GM13976 (cell line): ENCODE data around the gene SLC38A4.

ENCODE experiments used
- DNase-seq: peaks from one replicate; pipeline ENCODE4 v3.0.0; 2012; ENCODE audit warnings: low spot score
- CTCF ChIP-seq: IDR thresholded peaks from 2 replicates; pipeline ENCODE4 v1.5.1; 2012; ENCODE audit warnings: borderline replicate concordance, mild to moderate bottlenecking; ENCODE audit not compliant: insufficient read depth; ENCODE audit errors: extremely low read depth, missing control alignments, control extremely low read depth
- in situ Hi-C: fragments of 300-500 bp; cut with MboI; formaldehyde crosslinking; loops from one replicate; pipeline ENCODE4 v1.12.0; 2022; ENCODE audit warnings: low sequenced_read_pairs, mixed read lengths, inconsistent platforms; ENCODE audit not compliant: unreplicated experiment

The SLC38A4 gene

GRCh38 chr12:46839232-46839631 is 13.4 kb upstream of the SLC38A4 start:
- TF ChIP-seq CTCF: no peak
- DNase-seq: no peak
- in situ Hi-C loops: no loop called here

DNA sequence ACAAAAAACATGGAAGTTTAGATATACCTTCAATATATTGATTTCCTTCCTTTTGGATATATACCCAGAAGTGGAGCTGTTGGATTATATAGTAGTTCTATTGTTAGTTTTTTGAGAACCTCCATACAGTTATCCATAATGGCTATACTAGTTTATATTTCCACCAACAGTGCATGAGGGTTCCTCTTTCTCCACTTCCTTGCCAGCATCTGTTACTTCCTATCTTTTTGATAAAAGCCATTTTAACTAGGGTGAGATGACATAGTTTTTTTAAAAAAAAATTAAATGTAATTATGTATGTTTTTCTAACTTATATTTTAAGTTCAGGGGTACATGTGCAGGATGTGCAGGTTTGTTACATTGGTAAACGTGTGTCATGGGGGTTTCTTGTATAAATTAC is 10.0 kb upstream of the SLC38A4 start:
- in situ Hi-C loops: no loop called here
- DNase-seq: no peak
- TF ChIP-seq CTCF: no peak

GRCh38 chr12:46832130-46832704 is 6.4 kb upstream of the SLC38A4 start:
- in situ Hi-C loops: no loop called here
- TF ChIP-seq CTCF: no peak
- no peak for DNase-seq

- in situ Hi-C loops: no loop called here
- TF ChIP-seq CTCF: no peak
- DNase-seq: no peak
Observed at GRCh38 chr12:46831335-46832129, 5.7 kb upstream of the SLC38A4 start.

DNA sequence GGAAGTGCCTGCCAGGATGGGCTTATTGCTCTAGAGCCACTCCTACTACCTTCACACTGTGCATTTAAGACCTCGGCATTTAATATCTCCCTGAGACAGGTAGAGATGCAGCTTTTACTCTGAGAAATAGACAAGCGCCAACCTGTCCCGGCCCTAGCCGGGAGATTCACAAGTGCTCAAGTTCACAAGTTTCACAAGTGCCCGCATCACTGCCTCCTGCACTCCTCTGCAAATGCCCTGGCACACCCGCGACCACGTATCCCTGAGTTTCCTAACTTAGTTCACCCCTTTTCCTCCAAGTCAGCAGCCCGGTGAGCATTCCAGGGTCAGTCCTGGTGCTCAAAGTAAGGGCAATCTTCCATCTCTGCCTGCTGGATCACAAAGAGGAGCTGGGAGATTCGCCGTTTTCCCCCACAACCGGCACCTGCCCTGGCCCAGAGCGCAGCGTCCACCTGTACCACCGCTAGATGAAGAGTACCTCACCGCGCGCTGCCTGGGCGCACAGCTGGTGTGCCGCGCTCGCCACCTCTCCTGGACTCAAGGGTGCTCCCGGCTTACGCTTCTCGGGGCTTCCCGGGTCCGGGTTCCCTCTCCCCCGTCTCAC is 5.0 kb upstream of the SLC38A4 start:
- no peak for DNase-seq
- in situ Hi-C loops: no loop called here
- TF ChIP-seq CTCF: no peak

DNA sequence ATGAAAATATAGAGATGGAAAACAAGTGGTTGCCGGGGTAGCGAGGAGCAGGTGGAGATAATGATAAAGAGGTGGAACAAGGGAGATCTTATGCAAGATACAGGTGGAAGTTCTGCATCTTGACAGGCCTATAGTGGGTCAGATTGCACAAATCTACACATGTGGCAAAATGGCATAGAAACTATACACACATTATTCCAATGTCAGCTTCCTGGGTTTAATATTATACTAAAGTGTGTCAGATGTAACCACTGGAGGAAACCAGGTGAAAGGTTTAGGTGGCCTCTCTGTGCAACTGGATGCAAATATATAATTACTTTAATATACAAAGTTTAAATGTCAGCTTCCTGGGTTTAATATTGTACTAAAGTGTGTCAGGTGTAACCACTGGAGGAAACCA is 1.1 kb downstream of the SLC38A4 start:
- no peak for TF ChIP-seq CTCF
- no peak for DNase-seq
- in situ Hi-C loops: no loop called here
